ENCODE data around the gene FUT8.

The FUT8 gene

GRCh38 chr14:65613131-65613650 is 200.7 kb downstream of the FUT8 start:
- TF ChIP-seq CTCF (IDR thresholded peaks at IDR 0.05; ENCODE audit: low read depth, low read length): no peak

GRCh38 chr14:65618996-65619395 is 206.5 kb downstream of the FUT8 start:
- no peak for TF ChIP-seq CTCF (IDR thresholded peaks at IDR 0.05; ENCODE audit: low read depth, low read length)
- DNase-seq (ENCODE audit: extremely low read depth, low read depth): no peak

More at GRCh38 chr14:65613131-65613650, 200.7 kb downstream of the FUT8 start:
- no peak for DNase-seq (ENCODE audit: extremely low read depth, low read depth)

- no peak for TF ChIP-seq CTCF (IDR thresholded peaks at IDR 0.05; ENCODE audit: low read depth, low read length)
- no peak for DNase-seq (ENCODE audit: extremely low read depth, low read depth)
Measured at GRCh38 chr14:65620195-65620594, 207.7 kb downstream of the FUT8 start.

- TF ChIP-seq CTCF (IDR thresholded peaks at IDR 0.05; ENCODE audit: low read depth, low read length): no peak
- DNase-seq (ENCODE audit: extremely low read depth, low read depth): no peak
Measured at GRCh38 chr14:65622703-65623102, 210.2 kb downstream of the FUT8 start.

- DNase-seq (ENCODE audit: extremely low read depth, low read depth): no peak
- TF ChIP-seq CTCF (IDR thresholded peaks at IDR 0.05; ENCODE audit: low read depth, low read length): no peak
Measured at GRCh38 chr14:65623759-65624158, 211.2 kb downstream of the FUT8 start.

- no peak for DNase-seq (ENCODE audit: extremely low read depth, low read depth)
- TF ChIP-seq CTCF (IDR thresholded peaks at IDR 0.05; ENCODE audit: low read depth, low read length): no peak
Measured at GRCh38 chr14:65627315-65627714, 214.8 kb downstream of the FUT8 start.

GRCh38 chr14:65628664-65629063 is 216.1 kb downstream of the FUT8 start:
- TF ChIP-seq CTCF (IDR thresholded peaks at IDR 0.05; ENCODE audit: low read depth, low read length): no peak

More at GRCh38 chr14:65628664-65629063, 216.1 kb downstream of the FUT8 start:
- no peak for DNase-seq (ENCODE audit: extremely low read depth, low read depth)
